ENCODE measurements around the gene IDH3B. TPM values are rescaled to one million over a fixed set of nuclear protein-coding genes. Genes with fewer than 3 reads are reported as not detected.
"Not testable (repeated sequence)": the region's sequence is repeated elsewhere in the genome, so short reads cannot be mapped to it uniquely, and the experiment has no call there.

The IDH3B gene
- total RNA-seq, 1 experiment from 2014 or later: 261 TPM

DNA sequence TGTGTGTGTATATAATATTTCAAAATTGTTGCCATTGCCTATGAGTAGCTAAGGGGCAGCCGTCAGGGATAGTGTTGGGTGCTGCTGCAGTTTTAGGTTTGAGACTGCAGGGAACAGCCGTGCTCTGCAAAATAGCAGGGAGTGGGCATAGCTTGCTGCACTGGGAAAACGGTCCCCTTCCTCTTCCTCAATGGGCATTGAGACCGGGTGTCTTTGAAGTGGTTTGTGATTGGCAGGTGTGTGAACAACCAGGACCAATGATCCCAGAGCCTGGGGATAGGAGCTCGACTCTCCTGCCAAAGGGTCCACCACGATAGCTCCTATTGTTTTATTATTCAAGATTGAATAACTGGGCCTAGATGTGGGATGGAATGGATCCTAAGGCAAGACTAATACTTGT is 23.5 kb upstream of the IDH3B start:
- no peak overlapping the region for H3K27ac ChIP-seq (ENCODE audit: low read length)
- no peak overlapping the region for H2AFZ ChIP-seq (ENCODE audit: low read length)
- no peak overlapping the region for H3K9ac ChIP-seq (ENCODE audit: low read length)
- H4K20me1 ChIP-seq (ENCODE audit: low read length): no peaks in the 10 kb centered on the region
- no peaks in the 10 kb centered on the region for H3K9me2 ChIP-seq (replicated peaks; ENCODE audit: low read length)
- intact Hi-C loops (cut with micrococcal nuclease): no loop called here
- H3K27me3 ChIP-seq (ENCODE audit: low read length): peaks cover 23% of the 10 kb centered on the region
- no peak overlapping the region for H3K4me3 ChIP-seq (ENCODE audit: low read length)
- no peaks in the 10 kb centered on the region for H3K9me3 ChIP-seq (ENCODE audit: low read length)
- no peaks in the 10 kb centered on the region for H3F3A ChIP-seq (ENCODE audit: low read length, unreplicated experiment)
- H3K4me1 ChIP-seq (ENCODE audit: insufficient read depth, low read length): peaks cover 3% of the 10 kb centered on the region; the same call in 1 of the 2 replicates
- H3K36me3 ChIP-seq (ENCODE audit: low read depth, low read length): no peaks in the 10 kb centered on the region
- TF ChIP-seq, protein P1, sequence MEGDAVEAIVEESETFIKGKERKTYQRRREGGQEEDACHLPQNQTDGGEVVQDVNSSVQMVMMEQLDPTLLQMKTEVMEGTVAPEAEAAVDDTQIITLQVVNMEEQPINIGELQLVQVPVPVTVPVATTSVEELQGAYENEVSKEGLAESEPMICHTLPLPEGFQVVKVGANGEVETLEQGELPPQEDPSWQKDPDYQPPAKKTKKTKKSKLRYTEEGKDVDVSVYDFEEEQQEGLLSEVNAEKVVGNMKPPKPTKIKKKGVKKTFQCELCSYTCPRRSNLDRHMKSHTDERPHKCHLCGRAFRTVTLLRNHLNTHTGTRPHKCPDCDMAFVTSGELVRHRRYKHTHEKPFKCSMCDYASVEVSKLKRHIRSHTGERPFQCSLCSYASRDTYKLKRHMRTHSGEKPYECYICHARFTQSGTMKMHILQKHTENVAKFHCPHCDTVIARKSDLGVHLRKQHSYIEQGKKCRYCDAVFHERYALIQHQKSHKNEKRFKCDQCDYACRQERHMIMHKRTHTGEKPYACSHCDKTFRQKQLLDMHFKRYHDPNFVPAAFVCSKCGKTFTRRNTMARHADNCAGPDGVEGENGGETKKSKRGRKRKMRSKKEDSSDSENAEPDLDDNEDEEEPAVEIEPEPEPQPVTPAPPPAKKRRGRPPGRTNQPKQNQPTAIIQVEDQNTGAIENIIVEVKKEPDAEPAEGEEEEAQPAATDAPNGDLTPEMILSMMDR (conservative IDR thresholded peaks at IDR 0.05; ENCODE audit: low read depth, low read length): no peak
- TF ChIP-seq EZH2phosphoT487 (IDR thresholded peaks at IDR 0.05; ENCODE audit: borderline replicate concordance, low read length) (no peak), EZH2 (IDR thresholded peaks at IDR 0.05; ENCODE audit: low read length, unreplicated experiment) (no peak)
- CTCF ChIA-PET: interaction anchor here (0.7 kb wide), 1 partner anchor 164 kb away, joined by 8 read pairs; no protein-coding TSS in a partner anchor
- H3K4me2 ChIP-seq (ENCODE audit: low read length): no peak overlapping the region
- POLR2A ChIA-PET (ENCODE audit: unreplicated experiment): no interaction called here
- ATAC-seq (no peak), DNase-seq (no peak)
- H3K79me2 ChIP-seq (ENCODE audit: low read length): no peaks in the 10 kb centered on the region
- no TSS peak for BruUV-seq (replicated peaks)

DNA sequence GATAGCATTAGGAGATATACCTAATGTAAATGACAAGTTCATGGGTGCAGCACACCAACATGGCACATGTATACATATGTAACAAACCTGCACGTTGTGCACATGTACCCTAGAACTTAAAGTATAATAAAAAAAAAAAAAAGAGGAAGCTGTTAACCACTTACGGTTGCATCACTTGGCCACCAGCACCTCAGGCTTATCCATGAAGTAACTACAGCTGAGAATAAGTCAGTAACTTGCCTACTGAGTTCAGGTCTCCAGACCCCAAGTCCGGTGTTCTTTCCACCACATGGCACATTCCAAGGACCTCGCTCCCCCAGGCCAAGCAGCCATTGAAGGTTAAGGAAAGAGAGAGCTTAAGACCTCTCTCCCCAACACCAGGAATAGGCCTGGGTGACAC is 20.8 kb upstream of the IDH3B start:
- DNase-seq; H3K27ac ChIP-seq (ENCODE audit: low read length); H2AFZ ChIP-seq (ENCODE audit: low read length); H3F3A ChIP-seq (ENCODE audit: low read length, unreplicated experiment); intact Hi-C loops (cut with micrococcal nuclease); H3K36me3 ChIP-seq (ENCODE audit: low read depth, low read length); H3K79me2 ChIP-seq (ENCODE audit: low read length); ATAC-seq; H3K9ac ChIP-seq (ENCODE audit: low read length); H3K4me2 ChIP-seq (ENCODE audit: low read length); H3K9me2 ChIP-seq (replicated peaks; ENCODE audit: low read length); H3K4me3 ChIP-seq (ENCODE audit: low read length); H4K20me1 ChIP-seq (ENCODE audit: low read length); CTCF ChIA-PET; BruUV-seq (replicated peaks); H3K4me1 ChIP-seq (ENCODE audit: insufficient read depth, low read length); H3K9me3 ChIP-seq (ENCODE audit: low read length): not testable (repeated sequence)
- POLR2A ChIA-PET (ENCODE audit: unreplicated experiment): interaction anchor here (0.5 kb wide), 1 partner anchor 496 kb away, joined by 9 read pairs; no protein-coding TSS in a partner anchor
- H3K27me3 ChIP-seq (ENCODE audit: low read length): peaks cover 23% of the 10 kb centered on the region

- H3K36me3 ChIP-seq (ENCODE audit: low read depth, low read length); DNase-seq; H3K9ac ChIP-seq (ENCODE audit: low read length); CTCF ChIA-PET; POLR2A ChIA-PET (ENCODE audit: unreplicated experiment); H2AFZ ChIP-seq (ENCODE audit: low read length); H3K4me2 ChIP-seq (ENCODE audit: low read length); BruUV-seq (replicated peaks); H3K79me2 ChIP-seq (ENCODE audit: low read length); H3K9me2 ChIP-seq (replicated peaks; ENCODE audit: low read length); intact Hi-C loops (cut with micrococcal nuclease); ATAC-seq; H3K9me3 ChIP-seq (ENCODE audit: low read length); H3F3A ChIP-seq (ENCODE audit: low read length, unreplicated experiment); H3K4me1 ChIP-seq (ENCODE audit: insufficient read depth, low read length); H3K4me3 ChIP-seq (ENCODE audit: low read length); H3K27ac ChIP-seq (ENCODE audit: low read length); H4K20me1 ChIP-seq (ENCODE audit: low read length): not testable (repeated sequence)
- peaks cover 23% of the 10 kb centered on the region for H3K27me3 ChIP-seq (ENCODE audit: low read length)
Observed at GRCh38 chr20:2682040-2682439, 18.0 kb upstream of the IDH3B start.

- TF ChIP-seq, protein P1 (conservative IDR thresholded peaks at IDR 0.05; ENCODE audit: low read depth, low read length): no peak
- TF ChIP-seq EZH2phosphoT487 (IDR thresholded peaks at IDR 0.05; ENCODE audit: borderline replicate concordance, low read length) (no peak), EZH2 (IDR thresholded peaks at IDR 0.05; ENCODE audit: low read length, unreplicated experiment) (no peak)
- H4K20me1 ChIP-seq (ENCODE audit: low read length): no peaks in the 10 kb centered on the region
- ChIA-PET CTCF (no interaction called here), POLR2A (ENCODE audit: unreplicated experiment) (no interaction called here)
- H3K4me3 ChIP-seq (ENCODE audit: low read length): no peak overlapping the region
- no peaks in the 10 kb centered on the region for H3K9me2 ChIP-seq (replicated peaks; ENCODE audit: low read length)
- intact Hi-C loops (cut with micrococcal nuclease): no loop called here
- H3F3A ChIP-seq (ENCODE audit: low read length, unreplicated experiment): no peaks in the 10 kb centered on the region
- no TSS peak for BruUV-seq (replicated peaks)
- peaks cover 20% of the 10 kb centered on the region for H3K27me3 ChIP-seq (ENCODE audit: low read length)
- no peaks in the 10 kb centered on the region for H3K36me3 ChIP-seq (ENCODE audit: low read depth, low read length)
- DNase-seq (no peak), ATAC-seq (no peak)
- H3K27ac ChIP-seq (ENCODE audit: low read length): no peak overlapping the region
- H3K4me2 ChIP-seq (ENCODE audit: low read length): no peak overlapping the region
- no peak overlapping the region for H2AFZ ChIP-seq (ENCODE audit: low read length)
- no peaks in the 10 kb centered on the region for H3K4me1 ChIP-seq (ENCODE audit: insufficient read depth, low read length)
- no peaks in the 10 kb centered on the region for H3K9me3 ChIP-seq (ENCODE audit: low read length)
- H3K79me2 ChIP-seq (ENCODE audit: low read length): no peaks in the 10 kb centered on the region
- no peak overlapping the region for H3K9ac ChIP-seq (ENCODE audit: low read length)
Observed at GRCh38 chr20:2680046-2680445, 16.0 kb upstream of the IDH3B start.

Data from PC-3 (cell line).